Measurements from ENCODE around the gene IQUB. TPM values are rescaled to one million over a fixed set of nuclear protein-coding genes. Genes with fewer than 3 reads are reported as not detected.
"Not testable (repeated sequence)": the region's sequence is repeated elsewhere in the genome, so short reads cannot be mapped to it uniquely, and the experiment has no call there.

Gene IQUB
- total RNA-seq, 1 experiment from 2014 or later, result 0.04 TPM

- DNase-seq (no peak), ATAC-seq (no peak)
- no peaks in the 10 kb centered on the region for H3K9me3 ChIP-seq (ENCODE audit: low read length)
- H3K9ac ChIP-seq (ENCODE audit: low read length), result no peak overlapping the region
- POLR2A ChIA-PET (ENCODE audit: unreplicated experiment), result no interaction called here
- no peaks in the 10 kb centered on the region for H3F3A ChIP-seq (ENCODE audit: low read length, unreplicated experiment)
- H3K27ac ChIP-seq (ENCODE audit: low read length), result no peak overlapping the region
- peaks cover 3% of the 10 kb centered on the region; the same call in 1 of the 2 replicates for H3K36me3 ChIP-seq (ENCODE audit: low read depth, low read length)
- H3K4me1 ChIP-seq (ENCODE audit: insufficient read depth, low read length), result 0 out of 2 replicates have a peak, but pooled peaks cover 5% of the 10 kb centered on the region
- no peaks in the 10 kb centered on the region for H4K20me1 ChIP-seq (ENCODE audit: low read length)
- no peaks in the 10 kb centered on the region for H3K27me3 ChIP-seq (ENCODE audit: low read length)
- no peaks in the 10 kb centered on the region for H3K9me2 ChIP-seq (replicated peaks; ENCODE audit: low read length)
- H3K4me2 ChIP-seq (ENCODE audit: low read length), result peak overlapping the region; percentile 86; the same call in 1 of the 2 replicates
- peaks cover 39% of the 10 kb centered on the region for H3K79me2 ChIP-seq (ENCODE audit: low read length)
- H3K4me3 ChIP-seq (ENCODE audit: low read length), result no peak overlapping the region
- intact Hi-C loops (cut with micrococcal nuclease), result no loop called here
- TF ChIP-seq CTCF (conservative IDR thresholded peaks at IDR 0.05; ENCODE audit: low read depth, low read length) (no peak), EZH2 (IDR thresholded peaks at IDR 0.05; ENCODE audit: low read length, unreplicated experiment) (no peak), EZH2phosphoT487 (IDR thresholded peaks at IDR 0.05; ENCODE audit: borderline replicate concordance, low read length) (no peak)
- CTCF ChIA-PET, result no interaction called here
- H2AFZ ChIP-seq (ENCODE audit: low read length), result no peak overlapping the region
- BruUV-seq (replicated peaks), result no TSS peak
Observed at GRCh38 chr7:123555484-123555883, 21.1 kb upstream of the IQUB start.

- no TSS peak for BruUV-seq (replicated peaks)
- Histone ChIP-seq H3K27ac (ENCODE audit: low read length) (no peak overlapping the region), H3F3A (ENCODE audit: low read length, unreplicated experiment) (no peaks in the 10 kb centered on the region), H4K20me1 (ENCODE audit: low read length) (no peaks in the 10 kb centered on the region), H3K4me1 (ENCODE audit: insufficient read depth, low read length) (0 out of 2 replicates have a peak, but pooled peaks cover under 1% of the 10 kb centered on the region), H3K36me3 (ENCODE audit: low read depth, low read length) (peaks cover 10% of the 10 kb centered on the region), H2AFZ (ENCODE audit: low read length) (no peak overlapping the region), H3K4me3 (ENCODE audit: low read length) (no peak overlapping the region), H3K9me2 (replicated peaks; ENCODE audit: low read length) (no peaks in the 10 kb centered on the region), H3K9me3 (ENCODE audit: low read length) (no peaks in the 10 kb centered on the region), H3K9ac (ENCODE audit: low read length) (no peak overlapping the region), H3K27me3 (ENCODE audit: low read length) (no peaks in the 10 kb centered on the region), H3K79me2 (ENCODE audit: low read length) (peaks cover 39% of the 10 kb centered on the region), H3K4me2 (ENCODE audit: low read length) (no peak overlapping the region)
- POLR2A ChIA-PET (ENCODE audit: unreplicated experiment), result no interaction called here
- no peak for ATAC-seq
- no peak for DNase-seq
- CTCF ChIA-PET, result no interaction called here
- intact Hi-C loops (cut with micrococcal nuclease), result no loop called here
- TF ChIP-seq EZH2 (IDR thresholded peaks at IDR 0.05; ENCODE audit: low read length, unreplicated experiment) (no peak), EZH2phosphoT487 (IDR thresholded peaks at IDR 0.05; ENCODE audit: borderline replicate concordance, low read length) (no peak), CTCF (conservative IDR thresholded peaks at IDR 0.05; ENCODE audit: low read depth, low read length) (no peak)
Observed at GRCh38 chr7:123553159-123553558, 18.8 kb upstream of the IQUB start.

- H3K27me3 ChIP-seq (ENCODE audit: low read length), result no peaks in the 10 kb centered on the region
Observed at GRCh38 chr7:123552641-123553040, 18.2 kb upstream of the IQUB start.

GRCh38 chr7:123552134-123552533, 17.7 kb upstream of the IQUB start:
- DNase-seq; intact Hi-C loops (cut with micrococcal nuclease); H3K9me2 ChIP-seq (replicated peaks; ENCODE audit: low read length); H3K27me3 ChIP-seq (ENCODE audit: low read length); H3F3A ChIP-seq (ENCODE audit: low read length, unreplicated experiment); H3K9me3 ChIP-seq (ENCODE audit: low read length); H3K4me2 ChIP-seq (ENCODE audit: low read length); CTCF ChIA-PET; ATAC-seq; H3K27ac ChIP-seq (ENCODE audit: low read length); H3K9ac ChIP-seq (ENCODE audit: low read length); BruUV-seq (replicated peaks); H3K4me3 ChIP-seq (ENCODE audit: low read length); H4K20me1 ChIP-seq (ENCODE audit: low read length); H3K4me1 ChIP-seq (ENCODE audit: insufficient read depth, low read length); H2AFZ ChIP-seq (ENCODE audit: low read length): not testable (repeated sequence)
- POLR2A ChIA-PET (ENCODE audit: unreplicated experiment), result interaction anchor here (0.6 kb wide), 1 partner anchor 210 kb away, joined by 6 read pairs; no protein-coding TSS in a partner anchor
- Histone ChIP-seq H3K79me2 (ENCODE audit: low read length) (peaks cover 41% of the 10 kb centered on the region), H3K36me3 (ENCODE audit: low read depth, low read length) (peaks cover 10% of the 10 kb centered on the region)

More at GRCh38 chr7:123552641-123553040, 18.2 kb upstream of the IQUB start:
- Histone ChIP-seq H3K79me2 (ENCODE audit: low read length) (peaks cover 40% of the 10 kb centered on the region), H3K27ac (ENCODE audit: low read length) (no peak overlapping the region), H2AFZ (ENCODE audit: low read length) (no peak overlapping the region), H4K20me1 (ENCODE audit: low read length) (no peaks in the 10 kb centered on the region), H3K4me1 (ENCODE audit: insufficient read depth, low read length) (no peaks in the 10 kb centered on the region), H3K36me3 (ENCODE audit: low read depth, low read length) (peaks cover 10% of the 10 kb centered on the region), H3K4me3 (ENCODE audit: low read length) (no peak overlapping the region), H3K9me2 (replicated peaks; ENCODE audit: low read length) (no peaks in the 10 kb centered on the region), H3K4me2 (ENCODE audit: low read length) (no peak overlapping the region), H3F3A (ENCODE audit: low read length, unreplicated experiment) (no peaks in the 10 kb centered on the region), H3K9ac (ENCODE audit: low read length) (no peak overlapping the region), H3K9me3 (ENCODE audit: low read length) (no peaks in the 10 kb centered on the region)
- BruUV-seq (replicated peaks), result no TSS peak
- TF ChIP-seq EZH2 (IDR thresholded peaks at IDR 0.05; ENCODE audit: low read length, unreplicated experiment) (no peak), EZH2phosphoT487 (IDR thresholded peaks at IDR 0.05; ENCODE audit: borderline replicate concordance, low read length) (no peak), CTCF (conservative IDR thresholded peaks at IDR 0.05; ENCODE audit: low read depth, low read length) (no peak)
- POLR2A ChIA-PET (ENCODE audit: unreplicated experiment), result interaction anchor here (0.6 kb wide), 1 partner anchor 209 kb away, joined by 6 read pairs; no protein-coding TSS in a partner anchor
- DNase-seq (no peak), ATAC-seq (no peak)
- CTCF ChIA-PET, result no interaction called here
- intact Hi-C loops (cut with micrococcal nuclease), result no loop called here

Measured in PC-3 (cell line).